GM20431 (cell line): ENCODE results near the gene PAX8.

ENCODE experiments used
- in situ Hi-C: fragments of 300-500 bp; cut with MseI, MboI; formaldehyde crosslinking; loops from one replicate; pipeline ENCODE4 v1.15.0; 2020; ENCODE audit warnings: low sequenced_read_pairs; ENCODE audit not compliant: unreplicated experiment

The PAX8 gene

GRCh38 chr2:113272477-113272876 lies 6.2 kb downstream of the PAX8 start:
- in situ Hi-C loops: no loop called here

GRCh38 chr2:113268621-113269360 lies 9.9 kb downstream of the PAX8 start:
- in situ Hi-C loops: no loop called here

GRCh38 chr2:113266431-113266830 lies 12.3 kb downstream of the PAX8 start:
- in situ Hi-C loops: no loop called here

- in situ Hi-C loops: no loop called here
Observed at GRCh38 chr2:113264713-113265403, 13.9 kb downstream of the PAX8 start.

- in situ Hi-C loops: no loop called here
Observed at GRCh38 chr2:113263546-113263945, 15.2 kb downstream of the PAX8 start.

- in situ Hi-C loops: no loop called here
Observed at GRCh38 chr2:113260991-113261390, 17.7 kb downstream of the PAX8 start.

GRCh38 chr2:113258471-113259147 lies 20.1 kb downstream of the PAX8 start:
- in situ Hi-C loops: no loop called here

- in situ Hi-C loops: no loop called here
Observed at GRCh38 chr2:113257516-113258264, 21.0 kb downstream of the PAX8 start.

- in situ Hi-C loops: no loop called here
Observed at GRCh38 chr2:113255140-113256070, 23.3 kb downstream of the PAX8 start.

GRCh38 chr2:113253453-113253852 lies 25.3 kb downstream of the PAX8 start:
- in situ Hi-C loops: no loop called here

GRCh38 chr2:113252047-113252590 lies 26.6 kb downstream of the PAX8 start:
- in situ Hi-C loops: no loop called here

- in situ Hi-C loops: no loop called here
Observed at GRCh38 chr2:113251118-113251517, 27.6 kb downstream of the PAX8 start.

GRCh38 chr2:113248997-113249770 lies 29.5 kb downstream of the PAX8 start:
- in situ Hi-C loops: no loop called here

GRCh38 chr2:113246606-113247005 lies 32.1 kb downstream of the PAX8 start:
- in situ Hi-C loops: no loop called here

- in situ Hi-C loops: no loop called here
Observed at GRCh38 chr2:113245276-113245711, 33.4 kb downstream of the PAX8 start.

- in situ Hi-C loops: no loop called here
Observed at GRCh38 chr2:113242327-113242726, 36.4 kb downstream of the PAX8 start.

GRCh38 chr2:113240915-113241911 lies 37.5 kb downstream of the PAX8 start:
- in situ Hi-C loops: no loop called here
